ENCODE results near the gene CXorf58. TPM values are rescaled to one million over a fixed set of nuclear protein-coding genes. Genes with fewer than 3 reads are reported as not detected.

Gene CXorf58
- total RNA-seq, 4 donors from 2014 or later: 0.26 TPM; not detected in 3

DNA sequence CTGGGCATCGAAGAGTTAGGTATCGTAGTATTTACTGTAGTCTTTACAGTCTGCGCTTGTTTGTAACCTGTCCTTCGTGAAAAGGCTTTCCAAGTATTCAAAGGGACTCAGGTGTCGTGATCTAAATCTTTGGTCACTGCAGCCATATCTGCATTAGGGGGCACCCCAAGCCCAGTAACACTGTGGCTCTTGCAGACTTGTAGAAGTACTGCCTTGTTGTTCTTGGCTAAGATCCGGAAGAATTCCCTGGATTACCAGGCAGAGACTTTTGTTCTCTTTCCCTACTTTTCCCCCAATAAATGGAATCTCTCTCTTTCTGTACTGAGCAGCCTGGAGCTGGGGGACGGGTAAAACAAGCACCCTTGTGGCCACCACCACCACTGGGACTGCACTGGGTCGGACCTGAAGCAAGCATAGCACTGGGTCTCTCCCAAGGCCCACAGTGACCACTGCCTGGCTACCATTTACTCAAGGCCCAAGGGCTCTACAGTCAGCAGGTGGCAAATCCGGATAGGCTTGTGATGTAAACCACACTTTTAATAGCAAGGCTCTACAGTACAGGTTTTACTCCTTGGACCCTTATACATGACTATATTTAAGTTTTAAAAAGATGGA is 12.0 kb downstream of the CXorf58 start:
- WGBS, 2 donors: 78 to 89% methylated on average over 9 of the region's 9 CpGs
- H3K4me3 ChIP-seq (ENCODE audit: low read depth, poor library complexity, severe bottlenecking): no peak overlapping the region
- TF ChIP-seq, protein P1, sequence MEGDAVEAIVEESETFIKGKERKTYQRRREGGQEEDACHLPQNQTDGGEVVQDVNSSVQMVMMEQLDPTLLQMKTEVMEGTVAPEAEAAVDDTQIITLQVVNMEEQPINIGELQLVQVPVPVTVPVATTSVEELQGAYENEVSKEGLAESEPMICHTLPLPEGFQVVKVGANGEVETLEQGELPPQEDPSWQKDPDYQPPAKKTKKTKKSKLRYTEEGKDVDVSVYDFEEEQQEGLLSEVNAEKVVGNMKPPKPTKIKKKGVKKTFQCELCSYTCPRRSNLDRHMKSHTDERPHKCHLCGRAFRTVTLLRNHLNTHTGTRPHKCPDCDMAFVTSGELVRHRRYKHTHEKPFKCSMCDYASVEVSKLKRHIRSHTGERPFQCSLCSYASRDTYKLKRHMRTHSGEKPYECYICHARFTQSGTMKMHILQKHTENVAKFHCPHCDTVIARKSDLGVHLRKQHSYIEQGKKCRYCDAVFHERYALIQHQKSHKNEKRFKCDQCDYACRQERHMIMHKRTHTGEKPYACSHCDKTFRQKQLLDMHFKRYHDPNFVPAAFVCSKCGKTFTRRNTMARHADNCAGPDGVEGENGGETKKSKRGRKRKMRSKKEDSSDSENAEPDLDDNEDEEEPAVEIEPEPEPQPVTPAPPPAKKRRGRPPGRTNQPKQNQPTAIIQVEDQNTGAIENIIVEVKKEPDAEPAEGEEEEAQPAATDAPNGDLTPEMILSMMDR (IDR thresholded peaks at IDR 0.05): no peak
- no peak for TF ChIP-seq POLR2A (IDR thresholded peaks at IDR 0.05)
- no peak for DNase-seq (ENCODE audit: low spot score in 2 of 2)
- intact Hi-C loops (cut with DNase I; ENCODE audit: low total_unique reads): no loop called here

DNA sequence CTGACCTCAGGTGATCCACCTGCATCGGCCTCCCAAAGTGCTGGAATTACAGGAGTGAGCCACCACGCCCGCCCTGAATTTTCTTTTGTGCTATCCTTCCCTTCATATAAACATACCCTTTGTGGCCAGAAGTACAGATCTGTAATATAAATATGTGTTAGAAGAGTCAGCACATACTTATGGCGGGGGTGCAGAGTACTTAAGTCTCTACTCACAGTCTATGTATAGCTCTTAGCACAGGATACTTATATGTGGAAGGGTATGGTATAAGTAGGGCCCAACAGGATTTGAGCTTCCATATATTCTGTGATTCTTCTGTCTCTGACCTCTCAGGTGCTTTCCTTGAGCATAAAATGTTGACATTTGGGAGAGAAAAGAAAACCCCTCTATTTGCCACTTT is 18.2 kb downstream of the CXorf58 start:
- intact Hi-C loops (cut with DNase I; ENCODE audit: low total_unique reads): no loop called here
- no peak overlapping the region for H3K4me3 ChIP-seq (ENCODE audit: low read depth, poor library complexity, severe bottlenecking)
- DNase-seq (ENCODE audit: low spot score in 2 of 2): no peak
- 87 to 98% methylated on average over 4 of the region's 4 CpGs for WGBS, 2 donors
- TF ChIP-seq, protein P1 (IDR thresholded peaks at IDR 0.05): no peak
- TF ChIP-seq POLR2A (IDR thresholded peaks at IDR 0.05): no peak

DNA sequence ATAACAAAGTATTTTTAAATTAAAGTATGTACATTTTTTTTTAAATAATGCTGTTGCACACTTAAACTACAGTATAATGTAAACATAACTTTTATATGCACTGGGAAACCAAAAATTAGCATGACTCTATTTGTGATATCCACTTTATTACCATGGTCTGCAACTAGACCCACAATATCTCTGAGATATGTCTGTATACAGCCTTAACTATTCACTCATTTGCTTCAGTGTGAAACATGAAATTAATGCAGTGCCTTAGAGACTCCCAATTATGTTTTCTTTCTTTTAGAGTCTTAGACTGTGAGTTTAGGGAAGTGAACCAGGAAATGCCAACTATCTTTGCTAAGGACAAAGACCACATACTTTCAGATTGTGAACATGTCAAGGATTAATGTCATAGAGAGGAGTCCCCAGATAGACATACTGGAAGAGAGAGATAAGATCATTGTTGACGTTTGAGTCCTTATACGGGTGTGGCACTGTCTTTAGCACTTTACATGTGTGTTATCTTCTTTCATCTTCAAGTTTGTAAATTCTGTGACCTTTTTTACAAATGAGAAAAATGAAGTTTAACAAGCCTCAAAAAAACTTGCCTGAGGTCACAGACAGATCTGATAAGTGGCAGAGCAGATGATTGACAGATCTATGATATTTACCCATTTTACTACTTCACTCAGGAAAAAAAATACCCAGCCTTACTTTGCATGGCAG is 23.2 kb downstream of the CXorf58 start:
- WGBS, 2 donors: 7 to 17% methylated on average over 2 of the region's 2 CpGs
- intact Hi-C loops (cut with DNase I; ENCODE audit: low total_unique reads): no loop called here
- no peak overlapping the region for H3K4me3 ChIP-seq (ENCODE audit: low read depth, poor library complexity, severe bottlenecking)
- TF ChIP-seq, protein P1 (IDR thresholded peaks at IDR 0.05): no peak
- TF ChIP-seq POLR2A (IDR thresholded peaks at IDR 0.05): no peak
- DNase-seq (ENCODE audit: low spot score in 2 of 2): no peak

DNA sequence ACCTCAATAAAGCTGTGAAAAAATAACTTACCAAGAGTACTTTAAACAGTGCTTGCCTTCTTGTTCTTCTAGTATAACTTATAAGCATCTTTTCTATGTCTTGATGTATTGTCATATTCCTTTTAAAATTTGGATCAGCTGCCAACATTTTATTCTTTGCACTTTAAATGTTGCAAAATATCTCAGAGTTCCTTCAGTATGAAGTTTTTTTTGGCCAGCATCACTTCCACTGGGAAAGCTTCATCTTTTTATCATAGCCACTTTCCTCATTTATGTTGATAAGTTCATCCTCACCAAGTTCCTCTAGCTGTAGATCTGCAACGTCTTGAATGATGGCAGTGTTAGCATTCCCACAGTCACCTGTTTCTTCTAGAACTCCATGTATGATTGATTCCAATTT is 24.2 kb downstream of the CXorf58 start:
- 38 to 59% methylated on average over 1 of the region's 1 CpG for WGBS, 2 donors
- no peak for DNase-seq (ENCODE audit: low spot score in 2 of 2)
- no peak overlapping the region for H3K4me3 ChIP-seq (ENCODE audit: low read depth, poor library complexity, severe bottlenecking)
- TF ChIP-seq POLR2A (IDR thresholded peaks at IDR 0.05): no peak
- TF ChIP-seq, protein P1 (IDR thresholded peaks at IDR 0.05): no peak
- intact Hi-C loops (cut with DNase I; ENCODE audit: low total_unique reads): no loop called here

DNA sequence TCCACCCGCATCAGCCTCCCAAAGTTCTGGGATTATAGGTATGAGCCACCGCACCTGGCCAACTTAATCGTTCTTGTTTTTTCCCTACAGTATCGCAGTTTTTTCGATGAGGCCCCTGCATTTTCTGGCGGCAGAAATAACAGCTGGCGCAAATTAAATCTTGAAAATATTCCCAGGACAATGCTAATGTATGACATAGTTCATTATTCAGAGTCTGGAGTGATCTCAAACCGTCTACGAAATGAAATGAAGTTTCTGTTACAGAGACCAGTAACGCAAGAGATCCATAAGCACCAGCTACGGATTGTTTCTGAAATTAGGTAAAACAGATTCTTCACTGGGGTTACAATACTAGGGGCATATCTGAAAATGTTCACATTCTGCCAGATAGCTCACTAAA is 27.3 kb downstream of the CXorf58 start:
- H3K4me3 ChIP-seq (ENCODE audit: low read depth, poor library complexity, severe bottlenecking): no peak overlapping the region
- intact Hi-C loops (cut with DNase I; ENCODE audit: low total_unique reads): no loop called here
- WGBS, 2 donors: 64 to 75% methylated on average over 11 of the region's 11 CpGs
- no peak for DNase-seq (ENCODE audit: low spot score in 2 of 2)
- TF ChIP-seq POLR2A (IDR thresholded peaks at IDR 0.05): no peak
- TF ChIP-seq, protein P1 (IDR thresholded peaks at IDR 0.05): no peak
